ENCODE measurements around the gene NXN. TPM values are rescaled to one million over a fixed set of nuclear protein-coding genes. Genes with fewer than 3 reads are reported as not detected.

Gene NXN
- total RNA-seq, 1 experiment from 2014 or later = 126 TPM

DNA sequence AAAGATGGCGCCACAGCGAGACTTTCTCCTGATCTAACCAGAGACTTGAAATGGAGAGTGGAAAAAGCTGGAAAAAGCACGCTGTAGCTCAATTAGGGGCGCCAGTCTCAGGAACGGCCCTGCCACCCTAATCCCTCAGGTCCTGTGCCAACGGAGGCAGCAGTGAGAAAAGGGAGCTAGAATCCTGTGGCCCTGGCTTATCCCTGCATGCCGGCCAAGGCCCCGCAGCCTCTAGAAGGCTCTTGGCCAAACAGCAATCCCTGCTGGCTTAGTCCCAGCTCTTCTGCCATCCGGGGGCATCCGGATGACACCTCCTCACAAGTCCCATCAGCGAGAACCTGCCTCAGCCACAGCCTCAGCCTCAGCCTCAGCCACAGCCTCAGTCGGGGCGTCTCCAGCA is 127.7 kb downstream of the NXN start:
- Histone ChIP-seq H3K4me1 (ENCODE audit: control insufficient read depth, insufficient read depth, low read length) (no peaks in the 10 kb centered on the region), H3K27me3 (ENCODE audit: control insufficient read depth, insufficient read depth, low read length) (no peaks in the 10 kb centered on the region), H3K27ac (ENCODE audit: low read length) (no peak overlapping the region), H3K9me3 (ENCODE audit: control insufficient read depth, insufficient read depth, low read depth, low read length) (no peaks in the 10 kb centered on the region), H3K36me3 (ENCODE audit: control insufficient read depth, insufficient read depth, low read length) (no peaks in the 10 kb centered on the region), H3K4me3 (ENCODE audit: low read depth in 2 of 2, low read length in 2 of 2) (no peak overlapping the region)
- POLR2A ChIA-PET = no interaction called here
- no peak for DNase-seq (ENCODE audit: low read depth, low spot score)
- in situ Hi-C loops (cut with HindIII; ENCODE audit: low pct_unique_long_range_greater_than_20kb, low sequenced_read_pairs) (no loop called here), intact Hi-C loops (cut with micrococcal nuclease; ENCODE audit: unreplicated experiment) (no loop called here)
- TF ChIP-seq SIN3A (IDR thresholded peaks at IDR 0.05; ENCODE audit: borderline replicate concordance, insufficient read depth, low read depth, low read length) (no peak), POLR2AphosphoS5 (IDR thresholded peaks at IDR 0.05; ENCODE audit: low read depth, low read length) (no peak), CTCF (IDR thresholded peaks at IDR 0.05) (no peak)
- no TSS peak for BruUV-seq (replicated peaks)
- no peak for ATAC-seq
- CTCF ChIA-PET = no interaction called here

DNA sequence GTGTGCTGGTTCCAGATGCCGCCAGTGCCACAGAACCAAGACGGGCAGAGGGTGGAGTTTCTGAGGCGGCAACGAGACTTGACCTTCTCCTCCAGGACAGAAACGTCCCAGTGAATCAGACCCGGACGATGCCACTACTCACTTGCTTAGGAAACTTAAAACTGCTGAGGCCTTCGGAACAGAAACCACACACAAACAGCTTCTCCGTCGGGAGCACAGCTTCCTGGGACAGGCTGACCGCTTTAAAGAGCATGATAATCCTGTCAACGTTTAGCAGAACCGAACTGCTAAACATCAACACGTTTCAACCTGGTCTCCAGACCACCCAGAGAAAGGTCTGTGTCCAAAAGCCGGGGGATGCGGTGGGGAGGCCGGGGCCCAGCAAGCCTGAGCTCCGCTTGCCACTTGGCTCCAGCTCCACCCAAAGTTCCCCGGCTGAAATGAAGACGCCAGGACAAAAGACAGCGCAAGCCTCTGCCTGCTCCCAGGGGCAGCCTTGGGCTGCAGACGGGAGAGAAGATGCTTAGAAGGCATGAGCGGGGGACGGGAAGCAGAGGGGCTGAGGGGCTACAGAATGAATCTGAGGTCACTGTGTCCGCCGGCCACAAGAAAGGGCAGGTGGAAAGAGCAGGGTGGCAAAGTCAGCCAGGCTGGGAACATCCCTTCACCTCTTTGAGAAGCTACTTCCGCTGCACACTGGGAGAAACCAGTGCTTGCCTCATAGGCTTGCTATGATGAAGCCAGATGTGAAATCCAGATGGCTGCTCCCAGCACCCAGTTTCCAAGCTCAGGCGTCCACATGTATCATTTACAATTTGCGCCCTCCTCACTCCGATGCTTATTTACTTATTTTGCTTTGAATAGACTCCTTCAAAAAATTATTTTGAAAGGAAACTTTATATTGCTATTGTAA is 128.5 kb downstream of the NXN start:
- CTCF ChIA-PET = no interaction called here
- in situ Hi-C loops (cut with HindIII; ENCODE audit: low pct_unique_long_range_greater_than_20kb, low sequenced_read_pairs) = no loop called here
- no peaks in the 10 kb centered on the region for H3K4me1 ChIP-seq (ENCODE audit: control insufficient read depth, insufficient read depth, low read length)
- no peak for DNase-seq (ENCODE audit: low read depth, low spot score)
- no peaks in the 10 kb centered on the region for H3K36me3 ChIP-seq (ENCODE audit: control insufficient read depth, insufficient read depth, low read length)
- ATAC-seq = 0 out of 2 replicates have a peak, but pooled peaks have one; percentile 35
- POLR2A ChIA-PET = no interaction called here
- no peaks in the 10 kb centered on the region for H3K9me3 ChIP-seq (ENCODE audit: control insufficient read depth, insufficient read depth, low read depth, low read length)
- no TSS peak for BruUV-seq (replicated peaks)
- H3K27me3 ChIP-seq (ENCODE audit: control insufficient read depth, insufficient read depth, low read length) = no peaks in the 10 kb centered on the region
- no peak for TF ChIP-seq CTCF (IDR thresholded peaks at IDR 0.05)
- TF ChIP-seq TCF7L2 (IDR thresholded peaks at IDR 0.05; ENCODE audit: low read depth, low read length) = no peak
- TF ChIP-seq POLR2AphosphoS5 (IDR thresholded peaks at IDR 0.05; ENCODE audit: low read depth, low read length) = no peak
- TF ChIP-seq SIN3A (IDR thresholded peaks at IDR 0.05; ENCODE audit: borderline replicate concordance, insufficient read depth, low read depth, low read length) = no peak
- TF ChIP-seq REST (IDR thresholded peaks at IDR 0.05; ENCODE audit: insufficient read depth in 1 of 2, low read depth in 2 of 2, low read length in 1 of 2) = no peak
- H3K4me3 ChIP-seq (ENCODE audit: low read depth in 2 of 2, low read length in 2 of 2) = no peak overlapping the region
- no peak overlapping the region for H3K27ac ChIP-seq (ENCODE audit: low read length)
- intact Hi-C loops (cut with micrococcal nuclease; ENCODE audit: unreplicated experiment) = no loop called here

Measured in Panc1 (cell line).